Measurements from ENCODE around the gene FUT1.
"Not testable (repeated sequence)": the region's sequence is repeated elsewhere in the genome, so short reads cannot be mapped to it uniquely, and the experiment has no call there.

GRCh38 chr19:48787331-48787730 is 34.9 kb upstream of the FUT1 start:
- TF ChIP-seq POLR2AphosphoS5 (IDR thresholded peaks at IDR 0.05); POLR2A (IDR thresholded peaks at IDR 0.05; ENCODE audit: low read depth); CTCF (IDR thresholded peaks at IDR 0.05); EP300 (IDR thresholded peaks at IDR 0.05): not testable (repeated sequence)
